ENCODE data around the gene CYGB. TPM values are rescaled to one million over a fixed set of nuclear protein-coding genes. Genes with fewer than 3 reads are reported as not detected.

The CYGB gene
- total RNA-seq, 1 donor from 2014 or later, result 12.2 TPM

DNA sequence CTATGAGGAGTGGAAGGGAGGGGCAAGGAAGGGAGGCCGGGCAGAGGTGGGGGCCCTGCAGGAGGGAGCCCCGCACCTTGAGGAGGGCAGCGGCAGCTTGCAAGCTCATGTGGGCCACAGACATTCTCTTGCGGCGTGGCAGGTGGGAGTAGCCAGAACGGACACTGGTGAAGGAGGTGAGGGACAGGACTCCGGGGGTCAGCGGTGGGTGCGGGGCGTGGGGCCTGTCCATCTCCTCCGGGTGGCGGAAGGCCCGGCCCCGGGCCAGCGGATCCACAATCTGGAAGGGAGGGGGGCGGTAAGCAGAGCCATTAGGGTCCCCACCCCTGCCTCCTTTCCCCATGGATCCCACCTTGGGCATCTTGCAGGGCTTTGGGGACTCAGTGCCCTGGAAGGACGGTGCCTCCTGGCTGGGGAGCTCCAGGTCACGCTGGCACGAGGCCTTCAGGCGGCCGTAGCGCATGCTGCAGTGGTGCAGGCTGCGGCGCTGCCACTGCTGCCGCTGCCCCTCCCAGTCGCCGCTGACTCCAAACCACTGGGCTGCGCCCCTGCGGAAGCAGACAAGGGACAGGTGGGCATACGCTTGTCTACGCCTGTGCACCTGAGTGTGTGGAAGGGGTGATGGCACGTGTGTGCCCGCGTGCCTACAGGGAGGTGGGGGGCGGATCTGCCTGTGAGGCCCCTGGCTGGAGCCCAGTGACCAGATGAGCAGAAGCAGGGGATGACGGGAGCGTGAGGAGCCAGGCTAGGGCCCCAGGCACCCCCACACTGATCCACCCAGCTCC lies 58.6 kb downstream of the CYGB start:
- DNase-seq, result no peak

DNA sequence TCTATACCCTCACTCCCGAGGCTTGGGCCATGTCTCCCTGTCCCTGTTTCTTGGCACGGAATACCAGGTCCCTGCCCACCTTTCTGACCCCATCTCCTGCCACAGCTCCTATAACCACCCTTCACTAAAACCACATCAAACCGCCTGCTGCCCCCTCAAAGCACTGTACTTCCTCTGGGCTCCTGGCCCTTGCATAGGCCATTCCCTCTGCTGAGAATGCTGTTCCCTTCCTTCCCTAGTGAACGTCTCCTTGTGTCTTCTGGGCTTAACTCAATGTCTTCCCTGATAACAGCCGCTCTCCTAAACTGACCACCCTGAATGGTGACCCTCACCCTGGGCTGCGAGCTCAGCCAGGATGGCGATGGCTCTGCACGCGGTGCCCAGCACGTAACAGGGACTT lies 59.4 kb downstream of the CYGB start:
- DNase-seq, result no peak

DNA sequence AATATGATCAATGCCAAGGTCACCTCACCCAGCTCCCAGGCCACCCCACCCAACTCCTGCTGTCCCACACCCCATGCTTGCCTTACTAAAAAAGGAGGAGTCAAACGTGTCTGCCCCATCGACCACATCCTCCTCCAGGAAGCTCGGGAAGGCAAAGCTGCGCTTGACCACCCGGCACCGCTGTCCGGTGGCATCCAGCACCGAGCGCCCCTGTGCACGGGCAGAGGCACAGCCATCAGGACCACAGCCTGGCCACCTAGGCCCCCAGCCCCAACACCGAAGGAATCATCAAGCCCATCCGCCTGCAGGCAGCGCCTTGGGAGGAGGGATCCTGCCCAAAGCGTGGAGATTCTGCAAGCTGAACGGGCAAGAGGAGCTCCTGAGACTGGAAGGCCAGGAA lies 59.9 kb downstream of the CYGB start:
- no peak for DNase-seq

Small RNA genes within 50 kb of the gene (small RNA-seq; reads per million reads assigned to genes)
- gene SNORD1A (ENCODE audit: low replicate concordance) (not detected), gene SNORD1B (ENCODE audit: low replicate concordance) (206 reads per million, percentile 97 among the genes with 10 or more reads in this experiment)

Other genes with a start within 250 kb of the CYGB start
- gene QRICH2, start 229.4 kb downstream of the CYGB start, total RNA-seq, result 2.1 TPM
- gene PRPSAP1, start 183.8 kb downstream of the CYGB start, total RNA-seq, result 55.8 TPM
- gene SPHK1, start 153.1 kb downstream of the CYGB start, total RNA-seq, result 6.5 TPM
- gene UBE2O, start 84.6 kb downstream of the CYGB start, total RNA-seq, result 18.1 TPM
- not detected for gene AANAT, start 70.1 kb downstream of the CYGB start, total RNA-seq
- gene RHBDF2, start 36.3 kb downstream of the CYGB start, total RNA-seq, result 8.7 TPM
- 0.31 TPM for gene PRCD, start 2.3 kb upstream of the CYGB start, total RNA-seq
- 11.7 TPM for gene ST6GALNAC2, start 48.2 kb upstream of the CYGB start, total RNA-seq
- 1.7 TPM for gene ST6GALNAC1, start 106.0 kb upstream of the CYGB start, total RNA-seq
- 200 TPM for gene MXRA7, start 173.3 kb upstream of the CYGB start, total RNA-seq
- 23.0 TPM for gene JMJD6, start 188.9 kb upstream of the CYGB start, total RNA-seq
- gene METTL23, start 189.1 kb upstream of the CYGB start, total RNA-seq, result 21.3 TPM
- 129 TPM for gene SRSF2, start 199.6 kb upstream of the CYGB start, total RNA-seq
- gene MFSD11, start 200.4 kb upstream of the CYGB start, total RNA-seq, result 60.1 TPM